GM19324 (cell line): Measurements from ENCODE around the gene JAK1.

Experiments
- ATAC-seq: cut with Tn5 transposase; IDR thresholded peaks from one replicate; pipeline ENCODE4 v1.9.1; 2021; ENCODE audit warnings: mild to moderate bottlenecking, moderate library complexity; ENCODE audit not compliant: unreplicated experiment, low FRiP score

The JAK1 gene

GRCh38 chr1:64801851-64802523 is 164.4 kb downstream of the JAK1 start:
- ATAC-seq = no peak

- ATAC-seq = no peak
These were observed 167.5 kb downstream of the JAK1 start for GRCh38 chr1:64798872-64799271.

- ATAC-seq = no peak
These were observed 175.4 kb downstream of the JAK1 start for GRCh38 chr1:64790832-64791487.
